HG03097 (cell line): ENCODE data around the gene UBE2R2.
"Not testable (repeated sequence)": the region's sequence is repeated elsewhere in the genome, so short reads cannot be mapped to it uniquely, and the experiment has no call there.

Experiments used
- ATAC-seq: cut with Tn5 transposase; IDR thresholded peaks from one replicate; pipeline ENCODE4 v1.9.1; 2021; ENCODE audit not compliant: unreplicated experiment, low FRiP score

The UBE2R2 gene

GRCh38 chr9:33923998-33924701, 107.2 kb downstream of the UBE2R2 start:
- no peak for ATAC-seq

GRCh38 chr9:33924978-33925797, 108.2 kb downstream of the UBE2R2 start:
- ATAC-seq: no peak

- ATAC-seq: no peak
These were observed 110.0 kb downstream of the UBE2R2 start for GRCh38 chr9:33926746-33927485.

- no peak for ATAC-seq
These were observed 110.7 kb downstream of the UBE2R2 start for GRCh38 chr9:33927694-33928093.

- no peak for ATAC-seq
These were observed 114.4 kb downstream of the UBE2R2 start for GRCh38 chr9:33931326-33931725.

- ATAC-seq: no peak
These were observed 115.3 kb downstream of the UBE2R2 start for GRCh38 chr9:33932078-33932807.

- no peak for ATAC-seq
These were observed 117.4 kb downstream of the UBE2R2 start for GRCh38 chr9:33934188-33934878.

GRCh38 chr9:33939924-33940874, 123.2 kb downstream of the UBE2R2 start:
- ATAC-seq: no peak

GRCh38 chr9:33942471-33943083, 125.6 kb downstream of the UBE2R2 start:
- no peak for ATAC-seq

GRCh38 chr9:33943389-33943788, 126.4 kb downstream of the UBE2R2 start:
- no peak for ATAC-seq

- ATAC-seq: no peak
These were observed 130.0 kb downstream of the UBE2R2 start for GRCh38 chr9:33946779-33947535.

GRCh38 chr9:33950371-33950770, 133.4 kb downstream of the UBE2R2 start:
- ATAC-seq: no peak

- no peak for ATAC-seq
These were observed 135.1 kb downstream of the UBE2R2 start for GRCh38 chr9:33952066-33952465.

- ATAC-seq: no peak
These were observed 139.6 kb downstream of the UBE2R2 start for GRCh38 chr9:33956544-33956943.

- ATAC-seq: no peak
These were observed 142.8 kb downstream of the UBE2R2 start for GRCh38 chr9:33959725-33960124.

GRCh38 chr9:33962468-33962867, 145.5 kb downstream of the UBE2R2 start:
- not testable (repeated sequence) for ATAC-seq

GRCh38 chr9:33964086-33964768, 147.3 kb downstream of the UBE2R2 start:
- ATAC-seq: no peak
